CD14-positive monocyte (primary cell): ENCODE results near the gene BACH1. TPM values are rescaled to one million over a fixed set of nuclear protein-coding genes. Genes with fewer than 3 reads are reported as not detected.

Experiments
- DNase-seq, 3 donors: peaks; one replicate each; pipeline ENCODE4 v3.0.0-alpha.2; 2011 to 2022
- H2AFZ ChIP-seq: 2 replicates; pipeline ENCODE4 v1.6.0; 2012; ENCODE audit warnings: mild to moderate bottlenecking, low read depth, low read length, inconsistent platforms; ENCODE audit not compliant: insufficient read depth, poor library complexity, severe bottlenecking
- H3K27ac ChIP-seq, 2 donors: 1 replicate in 1 of 2; 2 replicates in 1 of 2; pipeline ENCODE4 v1.5.1; 2012 to 2013; ENCODE audit warnings: low read length in 2 of 2, control low read depth in 1 of 2, inconsistent platforms in 1 of 2, low read depth in 1 of 2, mild to moderate bottlenecking in 1 of 2
- H3K27me3 ChIP-seq, 2 donors: one replicate each; pipeline versions ENCODE4 v1.6.0 to v1.6.1; 2011 to 2013; ENCODE audit warnings: low read length in 2 of 2; ENCODE audit not compliant: control insufficient read depth in 2 of 2, insufficient read depth in 2 of 2
- H3K36me3 ChIP-seq, 2 donors: replicated peaks in 1 of 2; 1 replicate in 1 of 2; 2 replicates in 1 of 2; pipeline versions ENCODE4 v1.5.1 to v1.6.1; 2012 to 2013; ENCODE audit warnings: low read length in 2 of 2, control low read depth in 1 of 2, inconsistent platforms in 1 of 2, mild to moderate bottlenecking in 1 of 2; ENCODE audit not compliant: insufficient read depth in 2 of 2, control insufficient read depth in 1 of 2
- H3K4me1 ChIP-seq, 2 donors: 1 replicate in 1 of 2; 2 replicates in 1 of 2; pipeline versions ENCODE4 v1.5.1 to v1.6.1; 2012 to 2013; ENCODE audit warnings: low read length in 2 of 2, control low read depth in 1 of 2, inconsistent platforms in 1 of 2, mild to moderate bottlenecking in 1 of 2, moderate library complexity in 1 of 2; ENCODE audit not compliant: insufficient read depth in 2 of 2, control insufficient read depth in 1 of 2
- H3K4me2 ChIP-seq: replicated peaks from 2 replicates; pipeline ENCODE3; 2012; ENCODE audit warnings: low read length, moderate library complexity, mild to moderate bottlenecking; ENCODE audit not compliant: poor library complexity, severe bottlenecking; ENCODE audit errors: extremely low read depth
- H3K4me3 ChIP-seq, 3 experiments: fragments of 200-600 bp in 1 of 3; sonication (generic) in 1 of 3; replicated peaks in 1 of 3; 1 replicate in 2 of 3; 2 replicates in 1 of 3; pipeline ENCODE4 v1.5.1; 2011 to 2013; ENCODE audit warnings: low read length in 3 of 3, mild to moderate bottlenecking in 3 of 3, control low read depth in 2 of 3, low read depth in 2 of 3, inconsistent platforms in 1 of 3, moderate library complexity in 1 of 3
- H3K79me2 ChIP-seq: 2 replicates; pipeline ENCODE4 v1.6.0; 2012; ENCODE audit warnings: mild to moderate bottlenecking, control low read depth, inconsistent platforms, low read length, moderate library complexity; ENCODE audit not compliant: insufficient read depth
- H3K9ac ChIP-seq: 2 replicates; pipeline ENCODE4 v1.6.0; 2017; ENCODE audit warnings: low read length, mild to moderate bottlenecking; ENCODE audit not compliant: insufficient read depth, poor library complexity, severe bottlenecking
- H3K9me3 ChIP-seq, 2 donors: replicated peaks in 1 of 2; 1 replicate in 1 of 2; 2 replicates in 1 of 2; pipeline versions ENCODE4 v1.5.1 to v1.6.1; 2012 to 2013; ENCODE audit warnings: low read length in 2 of 2, control low read depth in 1 of 2; ENCODE audit not compliant: control insufficient read depth in 1 of 2, insufficient read depth in 1 of 2
- H4K20me1 ChIP-seq: 2 replicates; pipeline ENCODE4 v1.6.0; 2012; ENCODE audit warnings: mild to moderate bottlenecking, low read length, control low read depth, moderate library complexity; ENCODE audit not compliant: insufficient read depth
- H3K27ac Mint-ChIP-seq, 7 donors: one replicate each; pipeline ENCODE4 v1.8.0; 2020; ENCODE audit warnings: mild to moderate bottlenecking in 7 of 7, mixed read lengths in 7 of 7, moderate library complexity in 6 of 7, inconsistent platforms in 2 of 7
- H3K27me3 Mint-ChIP-seq, 3 donors: one replicate each; pipeline ENCODE4 v1.8.0; 2021 to 2022; ENCODE audit warnings: low read depth in 3 of 3, mild to moderate bottlenecking in 3 of 3, mixed read lengths in 3 of 3, moderate library complexity in 3 of 3, inconsistent platforms in 1 of 3
- H3K36me3 Mint-ChIP-seq, 2 donors: one replicate each; pipeline ENCODE4 v1.8.0; 2020; ENCODE audit warnings: mixed read lengths in 2 of 2, inconsistent platforms in 1 of 2, mild to moderate bottlenecking in 1 of 2
- H3K4me1 Mint-ChIP-seq: one replicate; pipeline ENCODE4 v1.8.0; 2020; ENCODE audit warnings: mild to moderate bottlenecking, mixed read lengths
- H3K4me3 Mint-ChIP-seq, 2 donors: one replicate each; pipeline ENCODE4 v1.8.0; 2020; ENCODE audit warnings: mild to moderate bottlenecking in 2 of 2, mixed read lengths in 2 of 2, moderate library complexity in 1 of 2
- H3K9me3 Mint-ChIP-seq, 7 donors: one replicate each; pipeline ENCODE4 v1.8.0; 2020 to 2022; ENCODE audit warnings: mixed read lengths in 7 of 7, mild to moderate bottlenecking in 6 of 7, moderate library complexity in 6 of 7, inconsistent platforms in 2 of 7
- CTCF ChIP-seq: fragments of 200-600 bp; IDR thresholded peaks from one replicate; pipeline ENCODE4 v1.8.0; 2022; ENCODE audit warnings: antibody characterized with exemption, mild to moderate bottlenecking
- WGBS: methylation state at CpG from one replicate; pipeline ENCODE4 v1.1.5; 2013; ENCODE audit warnings: missing lambda C conversion rate; ENCODE audit not compliant: insufficient coverage; 5-methylcytosine and 5-hydroxymethylcytosine counted together
- intact Hi-C, 2 donors: fragments of 100-400 bp; cut with micrococcal nuclease; formaldehyde crosslinking; loops; one replicate each; pipeline versions ENCODE4 v1.15.0 to v1.15.1; 2023
- polyA plus RNA-seq, 3 donors: library from polyadenylated mRNA; depleted of rRNA in 1 of 3; unstranded in 2 of 3; stranded (reverse) in 1 of 3; fragments of 300-500 nt in 2 of 3; fragments of >200 nt in 1 of 3; fragmentation: Illumina TruSeq in 2 of 3; gene quantifications; 1 replicate in 2 of 3; 2 replicates in 1 of 3; pipeline ENCODE4 v1.2.3, GENCODE V29; 2012 to 2021

Gene BACH1
- polyA plus RNA-seq, 3 donors: 69.2 to 199 (median 148) TPM

GRCh38 chr21:29309703-29310102 is 11.0 kb downstream of the BACH1 start:
- DNase-seq: no peak
- Histone ChIP-seq H3K4me2 (no peak overlapping the region), H3K4me1 (peaks cover 50 to 69% of the 10 kb centered on the region in 2 donors), H2AFZ (no peak overlapping the region), H3K9me3 (no peaks in the 10 kb centered on the region), H4K20me1 (peaks cover 100% of the 10 kb centered on the region), H3K9ac (no peak overlapping the region), H3K36me3 (peaks cover 27 to 49% of the 10 kb centered on the region in 2 donors), H3K4me3 (no peak overlapping the region), H3K27ac (peak overlapping the region in 1 of 2 donors; percentile 76), H3K79me2 (peaks cover 100% of the 10 kb centered on the region), H3K27me3 (no peaks in the 10 kb centered on the region)
- Mint-ChIP-seq H3K36me3 (peaks cover 63 to 69% of the 10 kb centered on the region in 2 donors), H3K27me3 (no peaks in the 10 kb centered on the region), H3K4me1 (peaks cover 80% of the 10 kb centered on the region), H3K4me3 (no peak overlapping the region), H3K9me3 (peaks cover 0 to 7% (median 3%) of the 10 kb centered on the region in 7 donors), H3K27ac (no peak overlapping the region)
- intact Hi-C loops: no loop called here
- no peak for TF ChIP-seq CTCF
- WGBS: no CpG with 5 or more reads among the region's 2 CpGs

GRCh38 chr21:29311802-29312201 is 13.1 kb downstream of the BACH1 start:
- H3K4me1 Mint-ChIP-seq: peaks cover 83% of the 10 kb centered on the region
- H4K20me1 ChIP-seq: peaks cover 100% of the 10 kb centered on the region
- peaks cover 100% of the 10 kb centered on the region for H3K79me2 ChIP-seq

More at GRCh38 chr21:29311802-29312201, 13.1 kb downstream of the BACH1 start:
- Mint-ChIP-seq H3K36me3 (peaks cover 51 to 58% of the 10 kb centered on the region in 2 donors), H3K27me3 (no peaks in the 10 kb centered on the region), H3K27ac (peak overlapping the region in 4 of 7 donors; percentile 13 to 44 (median 16)), H3K9me3 (peaks cover 0 to 5% (median 3%) of the 10 kb centered on the region in 7 donors), H3K4me3 (no peak overlapping the region)
- Histone ChIP-seq H3K36me3 (peaks cover 22 to 33% of the 10 kb centered on the region in 2 donors), H3K4me3 (no peak overlapping the region), H3K4me1 (peaks cover 45 to 69% of the 10 kb centered on the region in 2 donors), H3K27me3 (no peaks in the 10 kb centered on the region), H3K9me3 (no peaks in the 10 kb centered on the region), H3K4me2 (no peak overlapping the region), H2AFZ (no peak overlapping the region), H3K9ac (no peak overlapping the region), H3K27ac (no peak overlapping the region)
- DNase-seq: no peak
- no CpG with 5 or more reads among the region's 2 CpGs for WGBS
- intact Hi-C loops: no loop called here
- TF ChIP-seq CTCF: no peak
